ENCODE results near the gene SLC41A2.

The SLC41A2 gene

GRCh38 chr12:104964856-104965205 lies 6.7 kb upstream of the SLC41A2 start:
- ChIA-PET CTCF (interaction anchor here (1.0 kb wide), 1 partner anchor 15 kb away, joined by 3 read pairs; no protein-coding TSS in a partner anchor), POLR2A (no interaction called here)

GRCh38 chr12:104964167-104964855 lies 6.2 kb upstream of the SLC41A2 start:
- TF ChIP-seq CTCF (IDR thresholded peaks at IDR 0.05; ENCODE audit: control extremely low read depth, extremely low read depth, low read depth, missing control alignments): no peak
- POLR2A ChIA-PET: no interaction called here
- DNase-seq (ENCODE audit: extremely low spot score): no peak
- CTCF ChIA-PET: interaction anchor here (1.0 kb wide), 1 partner anchor 16 kb away, joined by 3 read pairs; no protein-coding TSS in a partner anchor

More at GRCh38 chr12:104964856-104965205, 6.7 kb upstream of the SLC41A2 start:
- DNase-seq (ENCODE audit: extremely low spot score): no peak
- no peak for TF ChIP-seq CTCF (IDR thresholded peaks at IDR 0.05; ENCODE audit: control extremely low read depth, extremely low read depth, low read depth, missing control alignments)

GRCh38 chr12:104963757-104964156 lies 5.7 kb upstream of the SLC41A2 start:
- DNase-seq (ENCODE audit: extremely low spot score): no peak
- CTCF ChIA-PET: interaction anchor here (1.5 kb wide), 1 partner anchor 8 kb away, joined by 5 read pairs; no protein-coding TSS in a partner anchor
- TF ChIP-seq CTCF (IDR thresholded peaks at IDR 0.05; ENCODE audit: control extremely low read depth, extremely low read depth, low read depth, missing control alignments): no peak
- POLR2A ChIA-PET: no interaction called here

- no peak for DNase-seq (ENCODE audit: extremely low spot score)
- TF ChIP-seq CTCF (IDR thresholded peaks at IDR 0.05; ENCODE audit: control extremely low read depth, extremely low read depth, low read depth, missing control alignments): no peak
- CTCF ChIA-PET: interaction anchor here (0.6 to 1.7 kb wide), 3 partner anchors 10 to 210 kb away, joined by 3 to 6 read pairs (median 4); no protein-coding TSS in a partner anchor
- POLR2A ChIA-PET: interaction anchor here (0.6 kb wide), 1 partner anchor 56 kb away, joined by 3 read pairs; no protein-coding TSS in a partner anchor
These were observed 2.4 kb upstream of the SLC41A2 start for GRCh38 chr12:104960464-104960863.

GRCh38 chr12:104959335-104959841 lies 1.3 kb upstream of the SLC41A2 start:
- TF ChIP-seq CTCF (IDR thresholded peaks at IDR 0.05; ENCODE audit: control extremely low read depth, extremely low read depth, low read depth, missing control alignments): no peak
- POLR2A ChIA-PET: interaction anchor here (0.6 to 0.7 kb wide), 2 partner anchors 12 to 28 kb away, joined by 3 read pairs; no protein-coding TSS in a partner anchor
- no peak for DNase-seq (ENCODE audit: extremely low spot score)
- CTCF ChIA-PET: interaction anchor here (0.7 to 2.6 kb wide), 17 partner anchors 9 to 601 kb away, joined by 3 to 10 read pairs (median 4); partner anchors contain the start of gene NOPCHAP1

GRCh38 chr12:104958805-104959334 lies 780 bp upstream of the SLC41A2 start:
- no peak for DNase-seq (ENCODE audit: extremely low spot score)
- CTCF ChIA-PET: interaction anchor here (0.7 to 2.6 kb wide), 20 partner anchors 10 to 600 kb away, joined by 3 to 10 read pairs (median 4); partner anchors contain the start of gene NOPCHAP1

More at GRCh38 chr12:104958805-104959334, 780 bp upstream of the SLC41A2 start:
- POLR2A ChIA-PET: interaction anchor here (0.6 kb wide), 1 partner anchor 13 kb away, joined by 3 read pairs; no protein-coding TSS in a partner anchor
- no peak for TF ChIP-seq CTCF (IDR thresholded peaks at IDR 0.05; ENCODE audit: control extremely low read depth, extremely low read depth, low read depth, missing control alignments)
